Stimulated activated CD4-positive, alpha-beta T cell treated with anti-CD3 and anti-CD28 coated beads, Interleukin-15, amount 100 ng/mL, for 48 hours (primary cell): Measurements from ENCODE around the gene PSMD10.

ENCODE experiments used
- DNase-seq, 2 donors: peaks; one replicate each; pipeline ENCODE4 v3.0.0-alpha.2; 2020; ENCODE audit warnings: low read depth in 2 of 2

The PSMD10 gene

DNA sequence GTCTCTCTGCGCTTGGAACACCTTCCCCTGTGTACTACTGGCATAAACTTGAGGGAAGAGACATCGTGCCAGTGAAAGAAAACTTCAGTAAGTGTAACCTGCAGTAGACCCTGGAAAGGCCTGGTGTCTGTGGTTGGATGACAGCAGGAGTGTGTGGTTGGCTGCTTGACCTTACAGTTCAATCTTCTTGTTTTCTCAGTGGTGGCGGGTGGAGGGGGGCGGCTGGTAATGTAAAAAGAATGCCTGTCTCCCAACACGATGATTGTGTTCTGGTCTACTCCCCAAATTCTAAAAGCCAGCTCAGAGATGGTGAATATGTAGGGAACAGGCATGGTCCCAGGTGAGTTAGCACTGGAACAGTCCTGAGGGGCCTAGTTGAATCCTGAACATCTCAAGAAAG is 18.6 kb downstream of the PSMD10 start:
- no peak for DNase-seq

DNA sequence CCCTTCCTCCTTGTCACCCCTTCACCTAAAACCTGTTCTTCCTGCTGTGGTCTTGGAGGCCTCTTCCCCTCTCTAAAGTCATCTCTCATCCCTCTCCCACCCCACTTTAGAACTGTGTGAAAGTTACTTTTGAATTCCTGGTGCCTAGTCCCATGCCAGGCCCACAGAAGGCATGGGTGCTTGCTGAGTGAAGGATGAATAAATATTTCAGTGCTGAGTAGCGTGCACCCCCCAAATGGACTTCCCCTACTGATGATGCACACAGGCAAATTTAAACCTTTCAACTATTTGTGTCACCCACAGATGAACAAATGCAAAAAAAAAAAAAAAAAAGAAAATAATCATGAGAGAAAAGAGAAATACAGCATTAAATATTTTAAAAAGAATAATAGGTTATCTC is 19.8 kb downstream of the PSMD10 start:
- no peak for DNase-seq

- no peak for DNase-seq
These were observed 20.5 kb downstream of the PSMD10 start for GRCh38 chrX:108070891-108071290.

DNA sequence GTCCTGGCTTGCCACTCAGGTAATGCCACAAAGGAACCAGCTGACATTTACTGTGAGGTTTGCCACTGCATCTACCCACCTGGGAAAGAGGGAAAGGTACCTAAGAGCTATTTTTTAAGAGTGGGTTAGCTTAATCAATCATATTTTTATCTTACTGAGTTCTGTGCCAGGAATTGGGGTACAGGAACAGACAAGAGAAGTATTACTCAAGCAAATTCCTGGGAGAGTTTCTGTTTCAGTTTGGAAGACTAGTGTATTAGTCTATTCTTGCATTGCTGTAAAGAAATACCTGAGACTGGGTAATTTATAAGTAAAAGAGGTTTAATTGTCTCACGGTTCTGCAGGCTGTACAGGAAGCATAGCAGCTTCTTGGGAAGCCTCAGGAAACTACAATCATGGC is 23.2 kb downstream of the PSMD10 start:
- DNase-seq = no peak

DNA sequence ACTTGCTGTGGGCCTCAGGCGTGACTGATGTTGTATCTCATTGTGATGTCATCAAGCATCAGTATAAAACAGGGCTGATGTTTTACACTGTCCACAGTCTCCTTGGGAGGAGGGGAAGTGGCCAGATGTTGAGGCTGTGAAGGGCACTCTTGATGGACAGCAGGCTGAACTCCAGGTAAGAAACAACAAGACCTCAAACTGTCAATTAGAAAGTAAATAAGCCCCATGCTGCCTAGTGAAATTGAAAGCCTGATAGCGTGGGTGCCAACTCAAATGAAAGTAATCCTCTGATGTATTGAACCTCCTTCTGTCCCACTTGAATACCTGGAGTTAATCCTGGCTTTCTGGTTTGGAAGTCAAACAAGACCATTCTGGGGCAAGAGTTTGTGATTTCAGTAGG is 26.7 kb downstream of the PSMD10 start:
- DNase-seq = no peak

GRCh38 chrX:108064001-108064400 is 27.3 kb downstream of the PSMD10 start:
- DNase-seq = no peak

DNA sequence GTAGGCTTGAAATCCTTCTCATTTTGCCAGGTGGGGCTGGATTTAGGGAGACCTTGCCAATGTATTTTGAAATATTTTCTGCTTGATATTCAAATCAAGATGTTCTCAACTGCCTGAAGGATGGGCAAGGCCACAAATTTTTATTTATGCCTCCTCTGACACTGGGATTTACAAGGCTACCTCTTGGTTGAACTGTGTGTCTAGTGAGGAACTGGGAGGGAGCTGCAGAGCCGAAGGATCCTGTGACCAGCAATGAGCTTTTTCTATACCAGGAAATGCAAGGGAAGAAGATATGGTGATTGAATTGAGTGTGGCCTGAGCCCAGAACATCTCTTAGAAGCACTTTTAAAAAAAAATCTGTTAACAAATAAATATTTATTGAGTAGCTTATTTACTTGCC is 31.5 kb downstream of the PSMD10 start:
- no peak for DNase-seq

DNA sequence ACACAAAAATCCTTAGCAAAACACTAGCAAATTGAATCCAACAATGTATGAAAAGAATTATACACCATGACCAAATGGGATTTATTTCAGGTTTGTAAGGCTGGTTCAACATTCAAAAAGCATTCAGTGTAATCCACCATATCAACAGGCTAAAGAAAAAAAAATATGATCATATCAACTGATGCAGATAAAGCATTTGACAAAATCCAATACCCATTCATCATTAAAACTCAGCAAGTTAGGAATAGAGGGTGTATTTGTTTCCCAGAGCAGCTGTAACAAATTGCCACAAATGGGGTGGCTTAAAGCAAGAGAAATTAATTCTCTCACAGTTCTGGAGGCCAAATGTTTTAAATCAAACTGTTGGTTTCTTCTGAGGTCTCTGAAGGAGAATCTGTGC is 35.8 kb downstream of the PSMD10 start:
- no peak for DNase-seq

DNA sequence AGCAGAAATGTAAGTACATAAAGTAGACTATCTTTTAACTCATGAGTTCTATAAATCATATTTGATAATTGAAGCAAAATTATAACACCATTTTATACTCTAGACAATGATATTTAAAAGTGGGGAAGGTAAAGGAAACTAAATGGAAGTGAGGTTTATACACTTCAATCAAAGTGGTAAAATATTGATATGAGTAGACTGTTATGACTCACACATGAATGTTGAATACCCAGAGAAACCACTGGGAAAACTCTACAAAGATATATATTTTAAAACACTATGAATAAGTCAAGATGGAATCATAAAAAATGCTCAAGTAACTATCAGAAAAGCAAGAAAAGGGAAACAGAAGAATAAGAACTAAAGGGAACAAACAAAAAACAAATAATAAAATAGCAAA is 38.1 kb downstream of the PSMD10 start:
- DNase-seq = no peak

- DNase-seq = no peak
These were observed 41.7 kb downstream of the PSMD10 start for GRCh38 chrX:108049649-108050048.

DNA sequence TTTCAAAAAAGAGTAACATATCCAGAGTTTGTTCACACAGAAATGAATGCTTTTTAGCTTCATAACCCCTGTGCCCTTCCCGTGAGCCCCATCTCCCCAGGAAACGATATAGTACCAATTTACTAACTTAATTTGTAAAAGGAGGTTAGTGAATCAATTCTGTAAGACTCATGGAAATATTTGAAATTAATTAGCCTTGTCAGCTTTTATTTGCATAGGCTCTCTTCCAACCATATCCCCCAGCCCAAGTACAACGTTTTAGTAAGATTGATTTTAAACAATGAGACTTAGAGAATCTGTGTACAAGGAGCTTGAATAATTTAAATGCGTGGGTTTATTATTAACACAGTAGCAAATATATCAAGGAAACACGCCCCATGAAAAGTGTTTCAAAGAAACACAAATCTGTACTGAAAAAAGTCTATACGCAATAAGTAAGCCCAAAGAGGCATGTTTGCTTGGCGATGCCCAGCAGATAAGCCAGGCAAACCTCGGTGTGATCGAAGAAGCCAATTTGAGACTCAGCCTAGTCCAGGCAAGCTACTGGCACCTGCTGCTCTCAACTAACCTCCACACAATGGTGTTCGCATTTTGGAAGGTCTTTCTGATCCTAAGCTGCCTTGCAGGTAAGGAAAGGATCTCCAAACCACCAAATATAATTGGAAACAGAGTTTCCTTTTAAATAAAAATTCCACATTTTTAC is 46.6 kb downstream of the PSMD10 start, which contains the start of gene VSIG1:
VSIG1 (plus strand) TSS at position 512 of the 703 bp plus-strand sequence; CDS start at position 578, 66 bp downstream.
- DNase-seq = no peak

GRCh38 chrX:108036298-108036973 is 54.9 kb downstream of the PSMD10 start:
- DNase-seq = no peak

DNA sequence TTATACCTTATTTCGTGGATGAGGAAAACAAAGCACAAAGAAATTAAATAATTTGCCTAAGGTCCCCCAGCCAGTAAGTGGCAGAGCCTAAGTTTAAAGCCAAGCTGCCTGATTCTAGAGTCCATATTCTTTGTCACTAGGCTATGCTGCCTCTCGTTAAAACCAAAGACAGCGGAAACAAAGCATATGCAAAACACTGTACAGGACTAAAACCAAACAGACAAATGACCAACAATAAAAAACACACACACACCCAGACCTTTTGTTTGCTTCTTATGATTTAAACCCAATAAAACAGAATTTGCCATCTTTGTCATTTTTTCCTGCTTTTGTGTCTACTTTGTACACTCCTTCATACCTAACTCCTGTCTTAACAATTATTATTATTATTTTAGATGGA is 56.6 kb downstream of the PSMD10 start:
- no peak for DNase-seq
